K562 (cell line): ENCODE results near the gene SHLD1. TPM values are rescaled to one million over a fixed set of nuclear protein-coding genes. Genes with fewer than 3 reads are reported as not detected.

Source experiments
- BRCA1 ChIP-seq, 2 experiments: fragments of 450-650 bp in 1 of 2; sonication (generic) in 1 of 2; formaldehyde crosslinking in 1 of 2; IDR thresholded peaks; 2 replicates each; pipeline versions ENCODE4 v1.5.0 to v1.6.1; 2017 to 2020; ENCODE audit warnings: mild to moderate bottlenecking in 1 of 2, missing genetic modification reagents in 1 of 2
- CREB3 ChIP-seq: fragments of 450-650 bp; conservative IDR thresholded peaks from 2 replicates; pipeline ENCODE4 v1.6.1; 2016; ENCODE audit warnings: missing genetic modification characterization, low read depth, mild to moderate bottlenecking, missing compliant biosample characterization, moderate library complexity
- E4F1 ChIP-seq: fragments of 250-450 bp; sonication (Bioruptor Pico); IDR thresholded peaks from 2 replicates; pipeline ENCODE4 v1.5.0; 2021; ENCODE audit warnings: mild to moderate bottlenecking, borderline replicate concordance
- GATA2 ChIP-seq: sonication (generic); formaldehyde crosslinking; IDR thresholded peaks from 2 replicates; pipeline ENCODE4 v1.4.0; 2020; ENCODE audit warnings: mild to moderate bottlenecking, missing genetic modification reagents
- HLTF ChIP-seq: fragments of 450-650 bp; IDR thresholded peaks from 2 replicates; pipeline ENCODE4 v1.6.1; 2016
- HMG20B ChIP-seq: fragments of 250-450 bp; sonication (Bioruptor Pico); IDR thresholded peaks from 2 replicates; pipeline ENCODE4 v1.5.0; 2021; ENCODE audit warnings: mild to moderate bottlenecking
- NFE2 ChIP-seq: IDR thresholded peaks from 2 replicates; pipeline ENCODE4 v1.6.1; 2014; ENCODE audit warnings: antibody characterized with exemption, low read depth
- NFXL1 ChIP-seq: fragments of 450-650 bp; formaldehyde crosslinking; IDR thresholded peaks from 2 replicates; pipeline ENCODE4 v1.4.0; 2021; ENCODE audit warnings: mild to moderate bottlenecking
- SRSF7 ChIP-seq: fragments of 200-400 bp; formaldehyde crosslinking; optimal IDR thresholded peaks from 2 replicates; pipeline ENCODE3; 2017; ENCODE audit warnings: mild to moderate bottlenecking, low read depth, low read length
- ZBTB17 ChIP-seq: fragments of 450-650 bp; formaldehyde crosslinking; IDR thresholded peaks from 2 replicates; pipeline ENCODE4 v1.4.0; 2020; ENCODE audit warnings: mild to moderate bottlenecking
- ZC3H8 ChIP-seq: fragments of 450-650 bp; IDR thresholded peaks from 2 replicates; pipeline ENCODE4 v1.6.1; 2017
- ZNF436 ChIP-seq: fragments of 250-450, 450-650 bp; sonication (Bioruptor Pico); formaldehyde crosslinking; IDR thresholded peaks from 2 replicates; pipeline ENCODE4 v1.7.0; 2020; ENCODE audit warnings: mild to moderate bottlenecking
- ZNF639 ChIP-seq, 2 experiments: fragments of 200-800 bp in 1 of 2; sonication (Bioruptor generic) in 1 of 2; sonication (generic) in 1 of 2; formaldehyde crosslinking in 1 of 2; IDR thresholded peaks in 1 of 2; conservative IDR thresholded peaks in 1 of 2; 2 replicates each; pipeline versions ENCODE4 v1.5.0 to v1.6.1; 2016 to 2020; ENCODE audit warnings: missing compliant biosample characterization in 1 of 2, missing genetic modification characterization in 1 of 2, missing genetic modification reagents in 1 of 2
- ZNF695 ChIP-seq: fragments of 450-650 bp; formaldehyde crosslinking; IDR thresholded peaks from 2 replicates; pipeline ENCODE4 v1.4.0; 2020; ENCODE audit warnings: mild to moderate bottlenecking, moderate library complexity
- polyA plus RNA-seq, 8 experiments: library from polyadenylated mRNA; depleted of rRNA in 4 of 8; stranded (reverse) in 5 of 8; unstranded in 3 of 8; fragments of >200 nt; fragmentation: Nextera tagmentation in 2 of 8; fragmentation: Illumina TruSeq in 1 of 8; extraction: Ambion mirVana in 2 of 8; extraction: Trizol in 1 of 8; gene quantifications; 2 replicates each; pipeline versions ENCODE4 v1.2.1 to v1.2.3, GENCODE V29; 2011 to 2014; ENCODE audit warnings: inconsistent platforms in 1 of 8, missing spikeins in 1 of 8
- total RNA-seq, 7 experiments: library from RNA; depleted of rRNA in 6 of 7; stranded (reverse); fragments of >200 nt in 6 of 7; fragmentation: Illumina TruSeq in 2 of 7; extraction: Trizol in 2 of 7; gene quantifications; 2 replicates each; pipeline versions ENCODE4 v1.2.1 to v1.2.3, GENCODE V29; 2011 to 2021; ENCODE audit warnings: low replicate concordance in 1 of 7
- TF ChIP-seq, protein P1 (sequence below): fragments of 450-650 bp; formaldehyde crosslinking; IDR thresholded peaks from 2 replicates; pipeline ENCODE4 v1.4.0; 2020; ENCODE audit warnings: mild to moderate bottlenecking, mixed read lengths
- TF ChIP-seq, protein P2 (sequence below): fragments of 450-650 bp; IDR thresholded peaks from 2 replicates; pipeline ENCODE4 v1.6.1; 2017; ENCODE audit warnings: antibody characterized with exemption, mild to moderate bottlenecking

Gene SHLD1
- total and polyA plus RNA-seq, 9 of the 15 experiments (the other 6 are each of a cell fraction or from before 2014, with no cell fraction given): 3.7 to 21.6 (median 8.2) TPM

DNA sequence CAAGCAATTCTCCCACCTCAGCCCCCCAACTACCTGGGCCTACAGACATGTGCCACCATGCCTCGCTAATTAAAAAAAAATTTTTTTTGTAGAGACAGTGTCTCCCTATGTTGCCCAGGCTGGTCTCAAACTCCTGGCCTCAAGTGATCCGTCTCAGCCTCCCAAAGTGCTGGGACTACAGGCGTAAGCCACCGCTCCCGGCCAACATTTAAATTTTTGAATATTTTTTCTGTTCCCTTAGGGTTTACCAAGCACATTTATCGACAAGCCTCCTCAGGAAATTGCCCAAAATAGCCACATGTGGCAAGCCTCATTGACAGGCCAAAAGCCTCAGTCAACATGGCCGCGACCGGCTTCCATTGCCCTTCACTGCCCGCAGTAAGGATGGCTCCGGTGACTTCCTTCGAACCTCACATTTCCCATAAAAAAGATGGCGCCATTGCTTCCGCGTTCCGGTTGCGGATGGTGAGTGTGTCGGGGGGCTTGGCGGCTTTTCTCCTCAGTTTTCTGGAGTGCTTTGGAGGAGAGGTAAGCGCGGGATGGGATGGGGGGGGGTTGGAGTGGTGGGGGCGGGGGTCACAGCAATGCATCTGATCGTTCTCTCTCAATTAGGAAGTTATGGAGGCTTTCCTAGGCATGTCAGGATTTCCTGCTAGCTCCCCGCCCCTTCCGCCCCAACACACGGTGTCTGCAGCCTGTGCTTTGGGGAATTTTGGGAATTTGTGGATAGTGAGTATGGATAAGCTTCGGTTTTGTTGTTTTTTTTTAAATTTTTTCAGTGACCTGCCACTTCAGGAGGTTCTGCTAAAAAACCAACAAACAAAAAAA lies at the start of gene SHLD1 (continued):
- TF ChIP-seq, protein P1, sequence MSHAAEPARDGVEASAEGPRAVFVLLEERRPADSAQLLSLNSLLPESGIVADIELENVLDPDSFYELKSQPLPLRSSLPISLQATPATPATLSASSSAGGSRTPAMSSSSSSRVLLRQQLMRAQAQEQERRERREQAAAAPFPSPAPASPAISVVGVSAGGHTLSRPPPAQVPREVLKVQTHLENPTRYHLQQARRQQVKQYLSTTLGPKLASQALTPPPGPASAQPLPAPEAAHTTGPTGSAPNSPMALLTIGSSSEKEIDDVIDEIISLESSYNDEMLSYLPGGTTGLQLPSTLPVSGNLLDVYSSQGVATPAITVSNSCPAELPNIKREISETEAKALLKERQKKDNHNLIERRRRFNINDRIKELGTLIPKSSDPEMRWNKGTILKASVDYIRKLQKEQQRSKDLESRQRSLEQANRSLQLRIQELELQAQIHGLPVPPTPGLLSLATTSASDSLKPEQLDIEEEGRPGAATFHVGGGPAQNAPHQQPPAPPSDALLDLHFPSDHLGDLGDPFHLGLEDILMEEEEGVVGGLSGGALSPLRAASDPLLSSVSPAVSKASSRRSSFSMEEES: no peak
- TF ChIP-seq ZC3H8 (no peak), CREB3 (tag) (peak; percentile 65; the same call in 1 of the 2 replicates), ZNF639 (CRISPR knock-in tag; conservative IDR thresholded peaks at IDR 0.05 in 1 of 2, IDR thresholded peaks at IDR 0.05 in 1 of 2) (peak in 1 of 2 experiments; percentile 82; a peak in 2 of 4 replicates), NFE2 (no peak), ZNF695 (CRISPR knock-in tag) (no peak), SRSF7 (no peak), BRCA1 (IDR thresholded peaks at IDR 0.05) (no peak), BRCA1 (CRISPR knock-in tag; IDR thresholded peaks at IDR 0.05) (no peak), HLTF (no peak), HMG20B (no peak), NFXL1 (CRISPR knock-in tag) (no peak), ZNF436 (no peak), E4F1 (CRISPR knock-in tag) (no peak), GATA2 (no peak), ZBTB17 (CRISPR knock-in tag) (no peak)
- TF ChIP-seq, protein P2, sequence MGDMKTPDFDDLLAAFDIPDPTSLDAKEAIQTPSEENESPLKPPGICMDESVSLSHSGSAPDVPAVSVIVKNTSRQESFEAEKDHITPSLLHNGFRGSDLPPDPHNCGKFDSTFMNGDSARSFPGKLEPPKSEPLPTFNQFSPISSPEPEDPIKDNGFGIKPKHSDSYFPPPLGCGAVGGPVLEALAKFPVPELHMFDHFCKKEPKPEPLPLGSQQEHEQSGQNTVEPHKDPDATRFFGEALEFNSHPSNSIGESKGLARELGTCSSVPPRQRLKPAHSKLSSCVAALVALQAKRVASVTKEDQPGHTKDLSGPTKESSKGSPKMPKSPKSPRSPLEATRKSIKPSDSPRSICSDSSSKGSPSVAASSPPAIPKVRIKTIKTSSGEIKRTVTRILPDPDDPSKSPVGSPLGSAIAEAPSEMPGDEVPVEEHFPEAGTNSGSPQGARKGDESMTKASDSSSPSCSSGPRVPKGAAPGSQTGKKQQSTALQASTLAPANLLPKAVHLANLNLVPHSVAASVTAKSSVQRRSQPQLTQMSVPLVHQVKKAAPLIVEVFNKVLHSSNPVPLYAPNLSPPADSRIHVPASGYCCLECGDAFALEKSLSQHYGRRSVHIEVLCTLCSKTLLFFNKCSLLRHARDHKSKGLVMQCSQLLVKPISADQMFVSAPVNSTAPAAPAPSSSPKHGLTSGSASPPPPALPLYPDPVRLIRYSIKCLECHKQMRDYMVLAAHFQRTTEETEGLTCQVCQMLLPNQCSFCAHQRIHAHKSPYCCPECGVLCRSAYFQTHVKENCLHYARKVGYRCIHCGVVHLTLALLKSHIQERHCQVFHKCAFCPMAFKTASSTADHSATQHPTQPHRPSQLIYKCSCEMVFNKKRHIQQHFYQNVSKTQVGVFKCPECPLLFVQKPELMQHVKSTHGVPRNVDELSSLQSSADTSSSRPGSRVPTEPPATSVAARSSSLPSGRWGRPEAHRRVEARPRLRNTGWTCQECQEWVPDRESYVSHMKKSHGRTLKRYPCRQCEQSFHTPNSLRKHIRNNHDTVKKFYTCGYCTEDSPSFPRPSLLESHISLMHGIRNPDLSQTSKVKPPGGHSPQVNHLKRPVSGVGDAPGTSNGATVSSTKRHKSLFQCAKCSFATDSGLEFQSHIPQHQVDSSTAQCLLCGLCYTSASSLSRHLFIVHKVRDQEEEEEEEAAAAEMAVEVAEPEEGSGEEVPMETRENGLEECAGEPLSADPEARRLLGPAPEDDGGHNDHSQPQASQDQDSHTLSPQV: peak; percentile 91
